HFFc6 (cell line): ENCODE results near the gene FSHB. TPM values are rescaled to one million over a fixed set of nuclear protein-coding genes. Genes with fewer than 3 reads are reported as not detected.

Experiments
- DNase-seq: peaks from one replicate; pipeline ENCODE4 v3.0.0-alpha.2; 2018
- H3K27ac Mint-ChIP-seq: 2 replicates; pipeline ENCODE4 v1.8.0; 2020; ENCODE audit warnings: mild to moderate bottlenecking, mixed read lengths
- H3K27me3 Mint-ChIP-seq: 2 replicates; pipeline ENCODE4 v1.8.0; 2021; ENCODE audit warnings: mild to moderate bottlenecking, moderate library complexity, mixed read lengths; ENCODE audit not compliant: insufficient read depth
- H3K36me3 Mint-ChIP-seq: 2 replicates; pipeline ENCODE4 v1.8.0; 2021; ENCODE audit warnings: low read depth, mixed read lengths
- H3K4me1 Mint-ChIP-seq: 2 replicates; pipeline ENCODE4 v1.8.0; 2020; ENCODE audit warnings: low read depth, mixed read lengths
- H3K4me3 Mint-ChIP-seq: 2 replicates; pipeline ENCODE4 v1.8.0; 2020; ENCODE audit warnings: mild to moderate bottlenecking, moderate library complexity, mixed read lengths
- H3K9me3 Mint-ChIP-seq: 2 replicates; pipeline ENCODE4 v1.8.0; 2020; ENCODE audit warnings: mild to moderate bottlenecking, mixed read lengths
- total RNA-seq, 6 experiments: library from RNA; stranded (reverse); fragmentation: NEBNext Ultra II Directional; extraction: Animal tissue kit (Norgen Biotek cat#: 25700); gene quantifications; 2 replicates in 1 of 6; 3 replicates in 5 of 6; pipeline ENCODE4 v1.2.3, GENCODE V29; 2021
- TF ChIP-seq, protein P1 (sequence below): fragments of 200-600 bp; sonication (generic); IDR thresholded peaks from 2 replicates; pipeline ENCODE4 v1.5.0; 2021; ENCODE audit warnings: antibody characterized with exemption, mild to moderate bottlenecking

The FSHB gene
- total RNA-seq, 6 experiments from 2014 or later: not detected

GRCh38 chr11:30254307-30255298, 23.8 kb downstream of the FSHB start:
- DNase-seq: no peak
- H3K27me3 Mint-ChIP-seq: no peaks in the 10 kb centered on the region
- TF ChIP-seq, protein P1, sequence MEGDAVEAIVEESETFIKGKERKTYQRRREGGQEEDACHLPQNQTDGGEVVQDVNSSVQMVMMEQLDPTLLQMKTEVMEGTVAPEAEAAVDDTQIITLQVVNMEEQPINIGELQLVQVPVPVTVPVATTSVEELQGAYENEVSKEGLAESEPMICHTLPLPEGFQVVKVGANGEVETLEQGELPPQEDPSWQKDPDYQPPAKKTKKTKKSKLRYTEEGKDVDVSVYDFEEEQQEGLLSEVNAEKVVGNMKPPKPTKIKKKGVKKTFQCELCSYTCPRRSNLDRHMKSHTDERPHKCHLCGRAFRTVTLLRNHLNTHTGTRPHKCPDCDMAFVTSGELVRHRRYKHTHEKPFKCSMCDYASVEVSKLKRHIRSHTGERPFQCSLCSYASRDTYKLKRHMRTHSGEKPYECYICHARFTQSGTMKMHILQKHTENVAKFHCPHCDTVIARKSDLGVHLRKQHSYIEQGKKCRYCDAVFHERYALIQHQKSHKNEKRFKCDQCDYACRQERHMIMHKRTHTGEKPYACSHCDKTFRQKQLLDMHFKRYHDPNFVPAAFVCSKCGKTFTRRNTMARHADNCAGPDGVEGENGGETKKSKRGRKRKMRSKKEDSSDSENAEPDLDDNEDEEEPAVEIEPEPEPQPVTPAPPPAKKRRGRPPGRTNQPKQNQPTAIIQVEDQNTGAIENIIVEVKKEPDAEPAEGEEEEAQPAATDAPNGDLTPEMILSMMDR: no peak
- peaks cover 15% of the 10 kb centered on the region; the same call in 1 of the 2 replicates for H3K9me3 Mint-ChIP-seq
- no peak overlapping the region for H3K27ac Mint-ChIP-seq
- H3K36me3 Mint-ChIP-seq: no peaks in the 10 kb centered on the region
- H3K4me1 Mint-ChIP-seq: no peaks in the 10 kb centered on the region
- no peak overlapping the region for H3K4me3 Mint-ChIP-seq

DNA sequence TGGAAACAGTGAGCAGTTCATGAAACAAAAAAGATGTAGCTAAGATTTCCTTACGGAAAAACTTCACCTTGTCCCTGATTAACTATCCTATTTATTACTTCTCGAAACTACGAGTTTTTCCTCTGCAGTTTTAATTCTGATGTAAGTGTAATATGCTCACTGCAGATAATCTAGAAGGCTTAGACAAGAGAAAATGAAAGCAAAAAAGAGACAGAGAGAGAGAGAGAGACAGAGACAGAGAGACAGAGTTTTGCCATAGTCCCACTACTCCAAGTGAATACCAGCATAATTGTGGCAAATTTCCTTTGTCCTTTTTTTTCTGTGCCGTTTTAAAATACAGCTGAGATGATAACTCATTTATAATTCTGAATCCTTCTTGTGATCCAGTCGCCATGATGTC, 24.8 kb downstream of the FSHB start:
- no peak for DNase-seq
- Mint-ChIP-seq H3K4me1 (no peaks in the 10 kb centered on the region), H3K9me3 (peaks cover 15% of the 10 kb centered on the region), H3K27me3 (no peaks in the 10 kb centered on the region), H3K4me3 (no peak overlapping the region), H3K36me3 (no peaks in the 10 kb centered on the region), H3K27ac (no peak overlapping the region)
- TF ChIP-seq, protein P1: no peak

DNA sequence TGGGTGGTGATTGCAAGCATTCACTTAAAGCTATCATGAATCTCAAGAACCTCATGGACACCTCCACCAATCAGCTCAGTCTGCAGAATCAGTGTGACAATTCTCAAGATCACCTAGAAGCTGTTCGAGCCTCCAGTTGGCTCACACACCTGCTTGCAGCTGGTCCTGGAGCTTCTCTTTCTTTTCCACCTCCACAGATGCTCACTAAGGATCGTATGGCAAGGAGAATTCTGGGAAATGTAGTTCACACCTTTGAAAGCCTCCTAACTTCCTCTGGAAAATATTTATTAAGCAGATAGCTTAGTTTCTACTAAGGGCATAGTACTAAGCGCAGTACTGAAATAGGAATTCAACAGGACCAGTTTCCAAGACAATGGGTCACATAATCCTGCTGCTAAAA, 26.2 kb downstream of the FSHB start:
- TF ChIP-seq, protein P1: no peak
- H3K9me3 Mint-ChIP-seq: peaks cover 10% of the 10 kb centered on the region
- no peaks in the 10 kb centered on the region for H3K4me1 Mint-ChIP-seq
- DNase-seq: no peak
- no peak overlapping the region for H3K27ac Mint-ChIP-seq
- no peaks in the 10 kb centered on the region for H3K27me3 Mint-ChIP-seq
- no peak overlapping the region for H3K4me3 Mint-ChIP-seq
- H3K36me3 Mint-ChIP-seq: no peaks in the 10 kb centered on the region

DNA sequence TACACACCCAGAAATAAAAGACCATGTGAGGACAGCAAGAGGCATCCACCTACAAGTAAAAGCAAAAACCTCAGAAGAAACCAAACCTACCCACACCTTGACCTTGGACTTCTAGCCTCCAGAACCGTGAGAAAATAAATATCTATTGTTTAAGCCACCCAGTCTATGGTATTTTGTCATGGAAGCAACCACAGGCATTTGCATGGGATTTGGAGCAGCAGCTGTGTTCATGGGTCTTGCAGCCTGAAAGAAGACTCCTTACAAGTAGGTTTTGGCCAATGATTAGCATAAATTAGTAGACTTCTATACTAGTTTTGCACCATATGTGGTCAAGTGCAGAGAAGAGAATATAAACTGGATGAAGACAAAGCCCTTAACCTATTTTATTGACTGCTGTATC, 27.9 kb downstream of the FSHB start:
- H3K4me3 Mint-ChIP-seq: no peak overlapping the region

GRCh38 chr11:30260813-30261212, 30.0 kb downstream of the FSHB start:
- Mint-ChIP-seq H3K36me3 (no peaks in the 10 kb centered on the region), H3K27me3 (no peaks in the 10 kb centered on the region), H3K9me3 (peaks cover 15% of the 10 kb centered on the region), H3K27ac (no peak overlapping the region), H3K4me1 (no peaks in the 10 kb centered on the region), H3K4me3 (no peak overlapping the region)
- TF ChIP-seq, protein P1: no peak
- no peak for DNase-seq

More for the DNA sequence above, 27.9 kb downstream of the FSHB start:
- no peaks in the 10 kb centered on the region for H3K36me3 Mint-ChIP-seq
- no peak overlapping the region for H3K27ac Mint-ChIP-seq
- H3K27me3 Mint-ChIP-seq: no peaks in the 10 kb centered on the region
- TF ChIP-seq, protein P1: no peak
- peaks cover 11% of the 10 kb centered on the region for H3K9me3 Mint-ChIP-seq
- no peak for DNase-seq
- no peaks in the 10 kb centered on the region for H3K4me1 Mint-ChIP-seq
